Memory B cell (primary cell): ENCODE data around the gene PCDH10.

Source experiments
- ATAC-seq: fragments of 150-1000 bp; cut with Tn5 transposase; 2 replicates; pipeline ENCODE4 v1.10.0; 2021; ENCODE audit warnings: low read depth, mild to moderate bottlenecking, moderate library complexity
- DNase-seq, 2 donors: peaks; one replicate each; pipeline ENCODE4 v3.0.0; 2022; ENCODE audit warnings: low spot score in 2 of 2
- H3K27ac Mint-ChIP-seq: one replicate; pipeline ENCODE4 v1.8.0; 2022; ENCODE audit warnings: mild to moderate bottlenecking, moderate library complexity, mixed read lengths
- H3K27me3 Mint-ChIP-seq: one replicate; pipeline ENCODE4 v1.8.0; 2022; ENCODE audit warnings: mixed read lengths
- H3K36me3 Mint-ChIP-seq: one replicate; pipeline ENCODE4 v1.8.0; 2022; ENCODE audit warnings: mild to moderate bottlenecking, mixed read lengths
- H3K4me1 Mint-ChIP-seq: one replicate; pipeline ENCODE4 v1.8.0; 2022; ENCODE audit warnings: mixed read lengths
- H3K4me3 Mint-ChIP-seq: one replicate; pipeline ENCODE4 v1.8.0; 2022; ENCODE audit warnings: mild to moderate bottlenecking, moderate library complexity, mixed read lengths
- H3K9me3 Mint-ChIP-seq: one replicate; pipeline ENCODE4 v1.8.0; 2022; ENCODE audit warnings: mixed read lengths

PCDH10 gene, protein sequence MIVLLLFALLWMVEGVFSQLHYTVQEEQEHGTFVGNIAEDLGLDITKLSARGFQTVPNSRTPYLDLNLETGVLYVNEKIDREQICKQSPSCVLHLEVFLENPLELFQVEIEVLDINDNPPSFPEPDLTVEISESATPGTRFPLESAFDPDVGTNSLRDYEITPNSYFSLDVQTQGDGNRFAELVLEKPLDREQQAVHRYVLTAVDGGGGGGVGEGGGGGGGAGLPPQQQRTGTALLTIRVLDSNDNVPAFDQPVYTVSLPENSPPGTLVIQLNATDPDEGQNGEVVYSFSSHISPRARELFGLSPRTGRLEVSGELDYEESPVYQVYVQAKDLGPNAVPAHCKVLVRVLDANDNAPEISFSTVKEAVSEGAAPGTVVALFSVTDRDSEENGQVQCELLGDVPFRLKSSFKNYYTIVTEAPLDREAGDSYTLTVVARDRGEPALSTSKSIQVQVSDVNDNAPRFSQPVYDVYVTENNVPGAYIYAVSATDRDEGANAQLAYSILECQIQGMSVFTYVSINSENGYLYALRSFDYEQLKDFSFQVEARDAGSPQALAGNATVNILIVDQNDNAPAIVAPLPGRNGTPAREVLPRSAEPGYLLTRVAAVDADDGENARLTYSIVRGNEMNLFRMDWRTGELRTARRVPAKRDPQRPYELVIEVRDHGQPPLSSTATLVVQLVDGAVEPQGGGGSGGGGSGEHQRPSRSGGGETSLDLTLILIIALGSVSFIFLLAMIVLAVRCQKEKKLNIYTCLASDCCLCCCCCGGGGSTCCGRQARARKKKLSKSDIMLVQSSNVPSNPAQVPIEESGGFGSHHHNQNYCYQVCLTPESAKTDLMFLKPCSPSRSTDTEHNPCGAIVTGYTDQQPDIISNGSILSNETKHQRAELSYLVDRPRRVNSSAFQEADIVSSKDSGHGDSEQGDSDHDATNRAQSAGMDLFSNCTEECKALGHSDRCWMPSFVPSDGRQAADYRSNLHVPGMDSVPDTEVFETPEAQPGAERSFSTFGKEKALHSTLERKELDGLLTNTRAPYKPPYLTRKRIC

GRCh38 chr4:133148690-133149363, at the start of gene PCDH10:
Gene PCDH10 (plus strand): TSS chr4:133149294. CDS start chr4:133150141, 847 bp downstream.
- DNase-seq (no peak), ATAC-seq (no peak)
- Mint-ChIP-seq H3K4me1 (peaks cover 5% of the 10 kb centered on the region), H3K36me3 (no peaks in the 10 kb centered on the region), H3K9me3 (no peaks in the 10 kb centered on the region), H3K4me3 (no peak within 1 kb of the TSS), H3K27ac (no peak within 1 kb of the TSS), H3K27me3 (peaks cover 17% of the 10 kb centered on the region)

DNA sequence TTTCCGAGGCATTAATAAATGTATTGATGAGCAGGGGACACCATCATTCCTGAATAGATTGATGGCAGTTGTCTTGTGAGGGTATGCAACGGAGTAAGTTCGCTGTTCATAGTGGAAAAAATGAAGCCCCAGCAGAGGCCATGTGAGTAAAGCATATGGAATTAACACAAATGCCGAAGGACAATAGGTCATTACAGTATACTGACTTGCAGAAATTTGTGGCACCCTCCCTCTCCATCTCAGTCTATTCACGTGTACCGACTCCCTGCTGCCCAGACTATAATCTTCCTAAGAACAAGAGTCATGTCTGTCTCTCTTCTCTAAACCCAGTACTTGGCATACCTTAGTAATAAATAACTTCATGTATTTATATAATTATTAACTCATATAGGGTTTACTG, 47.1 kb upstream of the PCDH10 start:
- DNase-seq (no peak), ATAC-seq (no peak)
- H3K4me1 Mint-ChIP-seq = no peaks in the 10 kb centered on the region
- H3K27me3 Mint-ChIP-seq = no peaks in the 10 kb centered on the region
- H3K27ac Mint-ChIP-seq = no peak overlapping the region
- H3K36me3 Mint-ChIP-seq = no peaks in the 10 kb centered on the region
- peaks cover 2% of the 10 kb centered on the region for H3K9me3 Mint-ChIP-seq
- no peak overlapping the region for H3K4me3 Mint-ChIP-seq

- DNase-seq (no peak), ATAC-seq (no peak)
- no peak overlapping the region for H3K4me3 Mint-ChIP-seq
- no peaks in the 10 kb centered on the region for H3K27me3 Mint-ChIP-seq
- no peak overlapping the region for H3K27ac Mint-ChIP-seq
- no peaks in the 10 kb centered on the region for H3K4me1 Mint-ChIP-seq
- H3K9me3 Mint-ChIP-seq = peaks cover 2% of the 10 kb centered on the region
- H3K36me3 Mint-ChIP-seq = no peaks in the 10 kb centered on the region
Observed at GRCh38 chr4:133102612-133103409, 46.3 kb upstream of the PCDH10 start.

GRCh38 chr4:133112641-133113040, 36.5 kb upstream of the PCDH10 start:
- Mint-ChIP-seq H3K27me3 (no peaks in the 10 kb centered on the region), H3K4me1 (no peaks in the 10 kb centered on the region), H3K9me3 (peaks cover 2% of the 10 kb centered on the region), H3K36me3 (no peaks in the 10 kb centered on the region), H3K27ac (no peak overlapping the region), H3K4me3 (no peak overlapping the region)
- no peak for DNase-seq
- ATAC-seq = no peak

DNA sequence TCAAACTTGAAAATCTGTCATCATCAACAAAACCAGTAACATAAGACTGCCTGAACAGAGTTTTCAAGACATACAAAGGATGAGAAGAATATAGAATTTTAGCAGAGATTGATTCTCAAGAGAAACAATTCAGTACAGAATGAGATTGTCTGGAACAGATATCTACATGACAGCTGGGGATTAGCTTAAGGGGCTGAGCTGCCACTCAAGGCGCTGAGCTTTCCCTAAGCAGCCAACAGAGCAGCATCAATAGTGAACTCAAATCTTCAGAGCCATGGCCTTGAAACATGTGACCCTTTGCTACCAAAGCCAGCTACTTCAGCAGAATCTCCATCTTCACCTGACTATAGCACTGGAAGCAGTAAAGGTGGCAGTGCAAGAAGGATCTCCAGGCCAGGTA, 24.3 kb upstream of the PCDH10 start:
- no peak overlapping the region for H3K4me3 Mint-ChIP-seq

GRCh38 chr4:133127500-133127899, 21.6 kb upstream of the PCDH10 start:
- H3K27me3 Mint-ChIP-seq = no peaks in the 10 kb centered on the region
- H3K4me1 Mint-ChIP-seq = no peaks in the 10 kb centered on the region

More for the DNA sequence above, 24.3 kb upstream of the PCDH10 start:
- no peak for ATAC-seq
- Mint-ChIP-seq H3K36me3 (no peaks in the 10 kb centered on the region), H3K27me3 (no peaks in the 10 kb centered on the region), H3K4me1 (no peaks in the 10 kb centered on the region), H3K27ac (no peak overlapping the region), H3K9me3 (peaks cover 3% of the 10 kb centered on the region)
- DNase-seq = no peak

DNA sequence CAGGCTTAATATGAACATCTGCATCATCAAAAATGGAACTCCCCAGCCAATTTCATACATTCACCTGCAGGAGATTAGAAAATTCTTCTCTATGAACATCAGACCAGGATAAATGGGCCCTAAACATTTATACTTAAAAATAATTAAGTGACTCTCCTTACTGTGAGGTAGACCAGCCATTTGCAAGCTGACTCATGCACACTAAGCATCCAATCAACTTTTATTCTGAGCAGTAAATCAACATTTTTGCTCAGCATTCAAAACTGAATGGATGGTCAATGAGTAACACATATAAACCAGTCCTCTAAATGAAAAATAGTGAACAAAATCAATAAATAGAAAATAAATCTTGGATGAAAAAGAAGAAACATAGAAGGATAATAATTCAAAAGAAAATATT, 19.9 kb upstream of the PCDH10 start:
- no peaks in the 10 kb centered on the region for H3K36me3 Mint-ChIP-seq
- H3K27me3 Mint-ChIP-seq = no peaks in the 10 kb centered on the region
- H3K9me3 Mint-ChIP-seq = peaks cover 3% of the 10 kb centered on the region
- no peak overlapping the region for H3K27ac Mint-ChIP-seq
- no peak overlapping the region for H3K4me3 Mint-ChIP-seq
- no peak for DNase-seq
- no peaks in the 10 kb centered on the region for H3K4me1 Mint-ChIP-seq
- no peak for ATAC-seq

More at GRCh38 chr4:133127500-133127899, 21.6 kb upstream of the PCDH10 start:
- Mint-ChIP-seq H3K36me3 (no peaks in the 10 kb centered on the region), H3K9me3 (peaks cover 3% of the 10 kb centered on the region), H3K4me3 (no peak overlapping the region), H3K27ac (no peak overlapping the region)
- ATAC-seq (no peak), DNase-seq (no peak)

GRCh38 chr4:133130171-133130570, 18.9 kb upstream of the PCDH10 start:
- H3K27me3 Mint-ChIP-seq = no peaks in the 10 kb centered on the region
- peaks cover 3% of the 10 kb centered on the region for H3K9me3 Mint-ChIP-seq
- DNase-seq (no peak), ATAC-seq (no peak)
- no peaks in the 10 kb centered on the region for H3K36me3 Mint-ChIP-seq
- H3K27ac Mint-ChIP-seq = no peak overlapping the region
- no peak overlapping the region for H3K4me3 Mint-ChIP-seq
- no peaks in the 10 kb centered on the region for H3K4me1 Mint-ChIP-seq

DNA sequence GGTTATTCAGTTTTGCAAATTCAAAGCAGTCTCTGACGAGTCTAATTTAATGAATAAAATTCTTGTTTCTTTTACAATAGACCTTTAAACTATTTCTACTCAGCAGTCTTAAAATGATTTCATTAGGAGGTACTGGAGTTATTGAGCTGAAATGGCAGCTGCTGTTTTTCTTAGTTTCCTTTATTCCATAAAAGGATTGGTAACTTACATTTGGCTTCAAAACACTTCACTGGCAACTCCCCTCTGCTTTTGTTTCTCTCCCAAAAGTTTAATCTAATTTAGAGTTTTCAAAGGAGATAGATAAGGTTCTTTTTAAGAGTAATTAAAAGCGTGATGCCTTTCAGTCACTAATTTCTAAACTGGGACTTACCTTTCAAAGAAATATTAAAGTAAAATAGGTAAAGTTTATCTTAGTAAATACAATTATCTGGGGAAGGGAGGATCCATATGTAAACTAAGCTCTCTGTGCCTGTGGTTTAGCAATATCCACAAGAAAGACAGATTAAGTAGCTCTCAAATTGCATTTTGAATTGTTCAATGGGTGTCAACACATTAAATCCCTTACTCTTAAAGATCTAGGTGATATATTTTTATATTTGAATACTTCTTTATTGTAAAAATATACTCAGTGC, 17.1 kb upstream of the PCDH10 start:
- ATAC-seq (no peak), DNase-seq (no peak)
- Mint-ChIP-seq H3K4me1 (no peaks in the 10 kb centered on the region), H3K27me3 (no peaks in the 10 kb centered on the region), H3K9me3 (peaks cover 1% of the 10 kb centered on the region), H3K4me3 (no peak overlapping the region), H3K27ac (no peak overlapping the region), H3K36me3 (no peaks in the 10 kb centered on the region)

- DNase-seq = no peak
- H3K36me3 Mint-ChIP-seq = no peaks in the 10 kb centered on the region
- H3K9me3 Mint-ChIP-seq = no peaks in the 10 kb centered on the region
- H3K4me1 Mint-ChIP-seq = no peaks in the 10 kb centered on the region
- H3K27ac Mint-ChIP-seq = no peak overlapping the region
- ATAC-seq = no peak
- H3K27me3 Mint-ChIP-seq = no peaks in the 10 kb centered on the region
- H3K4me3 Mint-ChIP-seq = no peak overlapping the region
Observed at GRCh38 chr4:133136833-133137232, 12.3 kb upstream of the PCDH10 start.

GRCh38 chr4:133137571-133137970, 11.5 kb upstream of the PCDH10 start:
- H3K4me3 Mint-ChIP-seq = no peak overlapping the region
- no peaks in the 10 kb centered on the region for H3K27me3 Mint-ChIP-seq
- H3K36me3 Mint-ChIP-seq = no peaks in the 10 kb centered on the region
- H3K27ac Mint-ChIP-seq = no peak overlapping the region
- H3K9me3 Mint-ChIP-seq = no peaks in the 10 kb centered on the region
- ATAC-seq (no peak), DNase-seq (no peak)
- no peaks in the 10 kb centered on the region for H3K4me1 Mint-ChIP-seq

DNA sequence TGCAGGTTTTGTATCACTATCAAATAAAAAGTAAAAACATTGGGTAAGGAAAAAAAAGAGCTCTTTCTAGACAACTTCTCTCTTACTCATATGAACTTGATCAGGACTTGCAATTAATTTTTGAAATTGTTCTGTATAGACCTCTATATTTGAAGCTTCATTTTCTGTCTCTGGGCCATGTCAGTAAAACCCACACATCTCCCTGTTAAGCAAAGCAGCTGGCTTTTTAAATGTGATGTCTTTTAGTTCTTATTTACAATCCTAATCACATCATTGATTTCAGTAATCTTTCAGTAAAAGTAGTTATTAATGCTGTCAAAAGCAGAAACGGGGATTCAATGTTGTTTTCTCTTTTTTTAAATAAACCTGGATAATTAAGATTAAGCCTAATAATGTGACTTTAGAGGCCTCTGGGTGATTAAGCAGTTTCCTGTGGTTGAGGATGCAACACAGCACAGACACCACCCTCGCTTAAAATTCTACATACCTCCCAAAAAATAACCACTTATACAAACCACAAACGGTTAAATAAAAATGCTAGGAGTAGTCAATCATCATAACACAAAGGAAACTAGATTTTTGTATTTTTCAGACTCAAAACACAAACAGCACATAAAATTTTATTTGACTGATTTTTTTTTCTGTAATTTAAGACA, 5.2 kb upstream of the PCDH10 start:
- Mint-ChIP-seq H3K36me3 (no peaks in the 10 kb centered on the region), H3K27me3 (peaks cover 8% of the 10 kb centered on the region), H3K27ac (no peak overlapping the region), H3K4me1 (no peaks in the 10 kb centered on the region), H3K4me3 (no peak overlapping the region), H3K9me3 (no peaks in the 10 kb centered on the region)
- ATAC-seq = no peak
- DNase-seq = no peak
